HEK293 (cell line): ENCODE measurements around the gene CACHD1.

ENCODE experiments used
- CTCF ChIA-PET: fragments of 350-600 bp; formaldehyde crosslinking; extraction: SDS; loops from one replicate; lab custom pipeline; 2021; ENCODE audit warnings: antibody characterized with exemption; lab: Yijun Ruan, JAX
- POLR2A ChIA-PET: fragments of 300-600 bp; formaldehyde crosslinking; extraction: SDS; loops from one replicate; lab custom pipeline; 2020; ENCODE audit warnings: antibody characterized with exemption, inconsistent platforms; lab: Yijun Ruan, JAX
- H3K27ac ChIP-seq: fragments of 200-500 bp; sonication (Bioruptor generic); 2 replicates; pipeline ENCODE4 v1.5.1; 2014; ENCODE audit warnings: low read depth, low read length, control low read depth, inconsistent platforms; ENCODE audit errors: extremely low read depth
- H3K36me3 ChIP-seq, 2 experiments: fragments of 200-500 bp in 1 of 2; sonication (Bioruptor generic) in 1 of 2; 1 replicate in 1 of 2; 2 replicates in 1 of 2; pipeline ENCODE4 v1.5.1; 2014 to 2017; ENCODE audit warnings: inconsistent platforms in 2 of 2, low read length in 2 of 2; ENCODE audit not compliant: control insufficient read depth in 2 of 2, insufficient read depth in 1 of 2
- H3K4me1 ChIP-seq: fragments of 200-500 bp; sonication (Bioruptor generic); 2 replicates; pipeline ENCODE4 v1.5.1; 2014; ENCODE audit warnings: mild to moderate bottlenecking, low read length, inconsistent platforms; ENCODE audit not compliant: control insufficient read depth, insufficient read depth
- H3K4me3 ChIP-seq: 2 replicates; pipeline ENCODE4 v1.5.1; 2011; ENCODE audit warnings: low read depth, mild to moderate bottlenecking, control low read depth, low read length, moderate library complexity
- H3K9me3 ChIP-seq: fragments of 200-500 bp; sonication (Bioruptor generic); 2 replicates; pipeline ENCODE4 v1.5.1; 2014; ENCODE audit warnings: low read depth, low read length, inconsistent platforms; ENCODE audit not compliant: control insufficient read depth, insufficient read depth
- ATF2 ChIP-seq: fragments of 450-650 bp; formaldehyde crosslinking; IDR thresholded peaks from 2 replicates; pipeline ENCODE4 v1.5.1; 2016; ENCODE audit warnings: missing biosample characterization, missing genetic modification characterization, low read depth
- BCL11A ChIP-seq: fragments of 450-650 bp; formaldehyde crosslinking; IDR thresholded peaks from 2 replicates; pipeline ENCODE4 v1.5.1; 2016; ENCODE audit warnings: low read depth, missing biosample characterization, missing genetic modification characterization
- MEIS1 ChIP-seq: sonication (generic); formaldehyde crosslinking; IDR thresholded peaks from 2 replicates; pipeline ENCODE4 v1.8.1; 2022; ENCODE audit warnings: missing genetic modification reagents, mild to moderate bottlenecking, borderline replicate concordance
- PRDM1 ChIP-seq: fragments of 450-650 bp; formaldehyde crosslinking; IDR thresholded peaks from 2 replicates; pipeline ENCODE4; 2016; ENCODE audit warnings: missing biosample characterization, missing genetic modification characterization
- SCRT1 ChIP-seq: fragments of 450-650 bp; formaldehyde crosslinking; IDR thresholded peaks from 2 replicates; pipeline ENCODE4 v1.5.1; 2016; ENCODE audit warnings: missing biosample characterization, missing genetic modification characterization, borderline replicate concordance
- YY1 ChIP-seq: fragments of 450-650 bp; formaldehyde crosslinking; IDR thresholded peaks from 2 replicates; pipeline ENCODE4 v1.5.1; 2018; ENCODE audit warnings: missing biosample characterization, missing genetic modification characterization
- ZBTB17 ChIP-seq: fragments of 450-650 bp; formaldehyde crosslinking; IDR thresholded peaks from 2 replicates; pipeline ENCODE4 v1.5.1; 2016; ENCODE audit warnings: missing biosample characterization, missing genetic modification characterization
- ZBTB44 ChIP-seq: fragments of 450-650 bp; IDR thresholded peaks from 2 replicates; pipeline ENCODE4 v1.5.1; 2018; ENCODE audit warnings: missing biosample characterization, mild to moderate bottlenecking, missing genetic modification characterization
- ZIC2 ChIP-seq: fragments of 450-650 bp; formaldehyde crosslinking; IDR thresholded peaks from 2 replicates; pipeline ENCODE4 v1.5.1; 2016; ENCODE audit warnings: missing biosample characterization, missing genetic modification characterization
- ZNF10 ChIP-seq: fragments of 450-650 bp; formaldehyde crosslinking; IDR thresholded peaks from 2 replicates; pipeline ENCODE4 v1.5.1; 2017; ENCODE audit warnings: missing biosample characterization, missing genetic modification characterization
- ZNF132 ChIP-seq: fragments of 450-650 bp; formaldehyde crosslinking; IDR thresholded peaks from 2 replicates; pipeline ENCODE4 v1.5.1; 2017; ENCODE audit warnings: missing biosample characterization, missing genetic modification characterization, borderline replicate concordance
- ZNF138 ChIP-seq: fragments of 450-650 bp; formaldehyde crosslinking; IDR thresholded peaks from 2 replicates; pipeline ENCODE4 v1.5.1; 2016; ENCODE audit warnings: missing biosample characterization, missing genetic modification characterization, borderline replicate concordance
- ZNF146 ChIP-seq: fragments of 450-650 bp; formaldehyde crosslinking; IDR thresholded peaks from 2 replicates; pipeline ENCODE4 v1.5.1; 2016; ENCODE audit warnings: missing biosample characterization, missing genetic modification characterization
- ZNF248 ChIP-seq: fragments of 450-650 bp; formaldehyde crosslinking; IDR thresholded peaks from 2 replicates; pipeline ENCODE4 v1.5.1; 2017; ENCODE audit warnings: missing biosample characterization, missing genetic modification characterization
- ZNF26 ChIP-seq: fragments of 450-650 bp; formaldehyde crosslinking; IDR thresholded peaks from 2 replicates; pipeline ENCODE4 v1.5.1; 2016; ENCODE audit warnings: missing biosample characterization, missing genetic modification characterization
- ZNF362 ChIP-seq: fragments of 450-650 bp; formaldehyde crosslinking; IDR thresholded peaks from 2 replicates; pipeline ENCODE4 v1.5.1; 2016; ENCODE audit warnings: missing biosample characterization, missing genetic modification characterization
- ZNF391 ChIP-seq: fragments of 450-650 bp; formaldehyde crosslinking; IDR thresholded peaks from 2 replicates; pipeline ENCODE4 v1.5.1; 2016; ENCODE audit warnings: low read depth, missing biosample characterization, missing genetic modification characterization, borderline replicate concordance
- ZNF394 ChIP-seq: fragments of 450-650 bp; formaldehyde crosslinking; IDR thresholded peaks from 2 replicates; pipeline ENCODE4 v1.5.1; 2016; ENCODE audit warnings: missing biosample characterization, missing genetic modification characterization, mild to moderate bottlenecking, moderate library complexity, borderline replicate concordance
- ZNF423 ChIP-seq: fragments of 450-650 bp; formaldehyde crosslinking; IDR thresholded peaks from 2 replicates; pipeline ENCODE4 v1.5.1; 2016; ENCODE audit warnings: missing biosample characterization, missing genetic modification characterization
- ZNF514 ChIP-seq: fragments of 450-650 bp; formaldehyde crosslinking; IDR thresholded peaks from 2 replicates; pipeline ENCODE4 v1.5.1; 2016; ENCODE audit warnings: missing biosample characterization, missing genetic modification characterization
- ZNF518A ChIP-seq: fragments of 450-650 bp; formaldehyde crosslinking; conservative IDR thresholded peaks from 2 replicates; pipeline ENCODE4 v1.5.1; 2016; ENCODE audit warnings: low read depth, missing biosample characterization, missing genetic modification characterization
- ZNF521 ChIP-seq: fragments of 450-650 bp; formaldehyde crosslinking; IDR thresholded peaks from 2 replicates; pipeline ENCODE4 v1.5.1; 2017; ENCODE audit warnings: missing biosample characterization, mild to moderate bottlenecking, missing genetic modification characterization
- ZNF558 ChIP-seq: fragments of 450-650 bp; formaldehyde crosslinking; IDR thresholded peaks from 2 replicates; pipeline ENCODE4 v1.5.1; 2016; ENCODE audit warnings: missing biosample characterization, missing genetic modification characterization
- ZNF629 ChIP-seq: fragments of 450-650 bp; formaldehyde crosslinking; IDR thresholded peaks from 2 replicates; pipeline ENCODE4 v1.5.1; 2017; ENCODE audit warnings: missing biosample characterization, missing genetic modification characterization
- ZNF777 ChIP-seq: fragments of 450-650 bp; formaldehyde crosslinking; IDR thresholded peaks from 2 replicates; pipeline ENCODE4 v1.5.1; 2017; ENCODE audit warnings: missing biosample characterization, missing genetic modification characterization, borderline replicate concordance
- ZSCAN4 ChIP-seq: fragments of 450-650 bp; formaldehyde crosslinking; IDR thresholded peaks from 2 replicates; pipeline ENCODE4 v1.5.1; 2017; ENCODE audit warnings: missing biosample characterization, missing genetic modification characterization

Gene CACHD1

GRCh38 chr1:64476251-64476952 is 6.5 kb downstream of the CACHD1 start:
- H3K4me1 ChIP-seq, result peaks cover 57% of the 10 kb centered on the region
- H3K4me3 ChIP-seq, result no peak overlapping the region
- POLR2A ChIA-PET, result no interaction called here
- CTCF ChIA-PET, result interaction anchor here (0.9 kb wide), 1 partner anchor 204 kb away, joined by 3 read pairs; no protein-coding TSS in a partner anchor
- no peak overlapping the region for H3K27ac ChIP-seq
- H3K9me3 ChIP-seq, result no peaks in the 10 kb centered on the region
- no peaks in the 10 kb centered on the region; a peak in 1 of 3 replicates for H3K36me3 ChIP-seq
- TF ChIP-seq ZNF138 (tag by site-specific recombination) (no peak), ZNF521 (no peak), ZNF132 (tag by site-specific recombination) (no peak), SCRT1 (peak; percentile 61), ZNF777 (no peak), ZNF362 (tag by site-specific recombination) (no peak), ZNF394 (tag by site-specific recombination) (no peak), ZBTB17 (tag by site-specific recombination) (0 out of 2 replicates have a peak, but pooled peaks have one; percentile 23), ZNF558 (tag by site-specific recombination) (no peak), MEIS1 (no peak), ZNF248 (tag by site-specific recombination) (no peak), ZNF629 (tag by site-specific recombination) (0 out of 2 replicates have a peak, but pooled peaks have one; percentile 23), BCL11A (no peak), ZNF26 (tag by site-specific recombination) (no peak), ZBTB44 (no peak), PRDM1 (tag by site-specific recombination) (no peak), ATF2 (tag by site-specific recombination) (no peak), ZNF391 (tag by site-specific recombination) (no peak), ZSCAN4 (tag by site-specific recombination) (no peak), ZNF514 (tag by site-specific recombination) (no peak), ZNF518A (no peak), YY1 (tag by site-specific recombination) (no peak), ZNF10 (tag by site-specific recombination) (no peak), ZIC2 (no peak), ZNF146 (tag by site-specific recombination) (no peak), ZNF423 (tag by site-specific recombination) (no peak)
